GM18868 (cell line): Measurements from ENCODE around the gene TNIP2.
A peak's percentile ranks its signal among the peaks of the same experiment; 100 is the strongest.

ENCODE experiments used
- ATAC-seq: cut with Tn5 transposase; IDR thresholded peaks from one replicate; pipeline ENCODE4 v1.9.1; 2021; ENCODE audit warnings: mild to moderate bottlenecking, moderate library complexity; ENCODE audit not compliant: unreplicated experiment

The TNIP2 gene, protein sequence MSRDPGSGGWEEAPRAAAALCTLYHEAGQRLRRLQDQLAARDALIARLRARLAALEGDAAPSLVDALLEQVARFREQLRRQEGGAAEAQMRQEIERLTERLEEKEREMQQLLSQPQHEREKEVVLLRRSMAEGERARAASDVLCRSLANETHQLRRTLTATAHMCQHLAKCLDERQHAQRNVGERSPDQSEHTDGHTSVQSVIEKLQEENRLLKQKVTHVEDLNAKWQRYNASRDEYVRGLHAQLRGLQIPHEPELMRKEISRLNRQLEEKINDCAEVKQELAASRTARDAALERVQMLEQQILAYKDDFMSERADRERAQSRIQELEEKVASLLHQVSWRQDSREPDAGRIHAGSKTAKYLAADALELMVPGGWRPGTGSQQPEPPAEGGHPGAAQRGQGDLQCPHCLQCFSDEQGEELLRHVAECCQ

DNA sequence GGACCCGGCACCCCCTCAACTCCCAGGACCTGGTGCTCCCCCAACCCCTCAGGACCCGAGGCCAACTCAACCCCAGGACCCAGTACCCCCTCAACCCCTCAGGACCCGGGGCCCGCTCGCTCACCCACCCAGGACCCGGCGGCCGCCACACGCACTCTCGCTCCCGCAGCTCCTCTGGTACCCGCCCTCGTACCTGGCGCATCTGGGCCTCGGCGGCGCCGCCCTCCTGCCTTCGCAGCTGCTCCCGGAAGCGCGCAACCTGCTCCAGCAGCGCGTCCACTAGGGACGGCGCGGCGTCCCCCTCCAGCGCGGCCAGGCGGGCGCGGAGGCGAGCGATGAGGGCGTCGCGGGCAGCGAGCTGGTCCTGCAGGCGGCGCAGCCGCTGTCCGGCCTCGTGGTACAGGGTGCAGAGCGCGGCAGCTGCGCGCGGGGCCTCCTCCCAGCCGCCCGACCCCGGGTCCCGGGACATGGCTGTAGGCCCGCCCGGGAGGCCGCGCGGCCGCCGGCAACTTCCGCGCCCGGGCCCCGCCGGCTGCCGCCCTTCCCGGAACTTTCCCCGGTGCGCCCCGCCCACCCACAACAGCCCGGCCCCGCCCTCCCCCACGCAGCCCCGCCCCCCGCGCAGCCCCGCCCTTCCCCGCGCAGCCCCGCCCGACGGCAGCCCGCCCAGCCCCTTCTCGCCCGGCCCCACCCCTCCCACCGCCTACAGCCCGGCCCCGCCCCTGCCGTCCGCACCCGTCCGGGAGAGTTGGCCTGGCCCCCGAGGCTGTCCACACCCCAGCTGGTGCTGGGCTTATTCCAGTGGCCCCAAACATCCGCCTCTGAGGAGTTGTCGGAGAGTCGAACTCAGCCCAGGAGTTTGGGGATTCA, at the start of gene TNIP2:
TNIP2 (minus strand) TSS at position 516 of the 870 bp plus-strand sequence; CDS start at position 469, 47 bp downstream.
- ATAC-seq, result peak; percentile 61

DNA sequence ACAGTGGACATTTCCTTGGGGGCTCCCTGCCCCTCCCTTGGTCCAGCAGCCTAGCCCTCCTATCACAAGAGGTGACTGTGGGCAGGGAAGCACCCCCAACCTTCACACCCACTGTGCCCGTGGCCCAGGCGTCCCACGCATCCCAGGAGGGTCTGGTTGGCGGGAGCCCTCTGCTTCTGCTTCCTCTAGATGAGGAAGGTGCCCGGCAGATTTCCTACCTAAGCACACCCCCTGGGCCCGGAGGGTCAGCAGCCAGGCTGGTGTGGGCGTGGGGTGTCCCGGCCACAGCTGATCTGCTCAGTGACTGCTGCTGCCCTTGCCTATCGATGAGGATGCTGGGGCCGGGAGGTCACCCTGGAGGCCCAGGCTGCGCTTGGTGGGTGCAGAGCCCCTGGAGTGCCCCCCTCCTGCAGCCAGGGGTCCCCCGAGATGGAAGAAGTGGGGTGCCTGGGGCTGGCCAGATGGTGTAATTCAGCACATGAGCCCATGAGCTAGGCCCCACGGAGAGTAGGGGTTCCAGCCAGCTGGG, 48.9 kb upstream of the TNIP2 start:
- no peak for ATAC-seq

DNA sequence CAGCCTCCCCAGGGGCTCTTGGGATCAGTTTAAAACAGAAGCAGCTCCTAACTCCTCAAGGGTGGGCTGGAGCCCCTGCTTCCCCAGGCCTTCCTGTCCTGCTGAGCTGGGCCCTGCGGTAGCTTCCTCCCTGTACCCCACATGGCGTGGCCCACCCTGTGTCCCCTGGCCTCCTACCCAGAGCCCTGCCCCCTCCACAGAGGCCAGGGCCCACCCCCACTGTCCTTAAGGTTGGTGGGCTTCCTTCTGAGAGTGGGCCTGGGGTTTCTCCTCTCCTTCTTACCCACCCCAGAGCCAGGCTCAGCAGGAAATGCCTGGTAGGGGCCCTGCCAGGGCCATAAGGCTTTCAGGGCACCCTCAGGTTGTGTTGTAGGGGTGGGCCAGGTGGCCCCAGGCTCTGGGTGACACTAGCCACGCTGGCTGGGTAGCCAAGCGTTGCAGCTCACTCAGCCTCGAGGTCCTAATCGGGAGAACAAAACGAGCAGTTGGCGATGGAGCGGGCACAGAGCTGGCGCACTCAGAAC, 48.4 kb upstream of the TNIP2 start:
- ATAC-seq, result no peak

DNA sequence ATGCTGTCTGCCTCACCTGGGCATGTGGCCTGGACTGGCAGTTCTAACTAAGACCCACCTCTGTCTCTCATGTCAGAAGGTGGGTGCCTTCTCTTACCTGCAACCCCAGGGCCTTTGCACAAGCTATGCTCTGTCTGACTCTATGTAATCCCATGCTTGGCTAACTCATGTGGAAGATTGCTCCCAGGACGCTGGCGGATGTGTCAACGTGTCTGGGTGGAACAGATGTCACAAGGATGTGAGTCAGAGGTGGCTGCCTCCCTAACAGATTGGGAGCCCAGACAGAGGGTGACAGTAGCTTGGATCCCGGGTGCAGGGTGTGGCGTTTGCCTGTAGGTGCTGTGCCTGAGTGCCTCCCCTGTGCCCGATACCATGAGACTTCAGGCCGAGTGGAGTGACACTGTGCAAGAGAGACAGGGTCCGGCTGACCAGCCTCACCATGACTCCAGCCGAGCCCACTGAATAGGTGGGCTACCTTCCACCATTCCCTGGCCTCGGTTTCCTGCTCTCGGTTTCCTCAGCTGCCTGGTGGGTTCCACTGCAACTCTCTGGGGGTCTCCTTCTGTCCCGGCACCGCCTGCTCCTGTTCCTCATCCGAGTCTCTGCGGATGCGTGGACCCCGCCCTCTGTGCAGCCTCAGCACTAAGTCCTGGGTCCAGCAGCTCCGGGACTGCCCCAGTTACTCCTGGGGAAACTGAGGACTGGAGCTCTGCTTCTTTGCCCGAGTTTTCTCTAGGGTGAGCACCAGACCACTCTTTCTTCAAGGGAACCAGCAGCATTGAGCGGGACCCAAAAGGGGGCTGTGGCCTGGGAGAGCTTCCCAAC, 47.7 kb upstream of the TNIP2 start:
- ATAC-seq, result no peak

DNA sequence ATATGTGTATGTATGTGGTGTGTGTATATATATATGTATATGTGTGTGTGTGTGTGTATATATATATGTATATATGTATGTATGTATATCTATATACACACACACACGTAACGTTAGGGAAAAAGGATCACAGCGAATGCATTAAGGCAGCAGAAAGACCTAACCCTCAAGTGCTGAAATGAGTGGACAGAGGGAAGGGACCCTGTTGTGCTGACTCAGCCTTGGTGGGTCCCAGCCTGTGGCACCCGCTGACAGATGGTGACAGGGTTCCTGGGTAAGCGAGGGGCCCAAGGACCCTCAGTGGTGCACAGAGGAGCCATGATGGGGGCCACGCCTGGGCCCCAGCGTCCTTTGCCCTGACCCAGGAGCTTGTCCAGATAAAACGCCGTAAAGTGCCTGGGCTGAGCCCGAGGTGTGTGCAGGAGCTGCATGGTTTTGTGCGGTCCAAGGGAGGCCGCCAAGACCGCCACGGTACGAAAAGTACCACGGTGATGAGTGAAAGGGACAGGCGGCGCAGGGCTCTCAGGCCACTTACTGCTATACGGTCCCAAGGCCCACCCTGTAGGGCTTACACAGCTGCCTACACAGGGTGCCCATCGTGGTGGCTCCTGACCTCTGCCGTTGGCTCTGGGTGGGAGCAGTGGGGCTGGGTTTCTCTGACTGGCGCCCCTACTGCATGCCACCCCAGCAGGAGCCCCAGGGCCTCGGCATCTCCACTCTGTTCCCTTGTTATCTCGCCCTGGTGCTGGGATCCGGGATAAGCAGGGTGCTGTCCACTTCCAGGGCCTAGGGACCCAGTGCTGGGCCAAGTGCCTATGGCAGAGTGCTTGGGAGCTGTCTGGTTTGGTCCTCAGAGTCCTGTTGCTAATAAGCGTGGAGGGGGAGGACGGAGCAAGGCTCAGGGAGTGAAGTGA, 46.7 kb upstream of the TNIP2 start:
- ATAC-seq, result no peak

DNA sequence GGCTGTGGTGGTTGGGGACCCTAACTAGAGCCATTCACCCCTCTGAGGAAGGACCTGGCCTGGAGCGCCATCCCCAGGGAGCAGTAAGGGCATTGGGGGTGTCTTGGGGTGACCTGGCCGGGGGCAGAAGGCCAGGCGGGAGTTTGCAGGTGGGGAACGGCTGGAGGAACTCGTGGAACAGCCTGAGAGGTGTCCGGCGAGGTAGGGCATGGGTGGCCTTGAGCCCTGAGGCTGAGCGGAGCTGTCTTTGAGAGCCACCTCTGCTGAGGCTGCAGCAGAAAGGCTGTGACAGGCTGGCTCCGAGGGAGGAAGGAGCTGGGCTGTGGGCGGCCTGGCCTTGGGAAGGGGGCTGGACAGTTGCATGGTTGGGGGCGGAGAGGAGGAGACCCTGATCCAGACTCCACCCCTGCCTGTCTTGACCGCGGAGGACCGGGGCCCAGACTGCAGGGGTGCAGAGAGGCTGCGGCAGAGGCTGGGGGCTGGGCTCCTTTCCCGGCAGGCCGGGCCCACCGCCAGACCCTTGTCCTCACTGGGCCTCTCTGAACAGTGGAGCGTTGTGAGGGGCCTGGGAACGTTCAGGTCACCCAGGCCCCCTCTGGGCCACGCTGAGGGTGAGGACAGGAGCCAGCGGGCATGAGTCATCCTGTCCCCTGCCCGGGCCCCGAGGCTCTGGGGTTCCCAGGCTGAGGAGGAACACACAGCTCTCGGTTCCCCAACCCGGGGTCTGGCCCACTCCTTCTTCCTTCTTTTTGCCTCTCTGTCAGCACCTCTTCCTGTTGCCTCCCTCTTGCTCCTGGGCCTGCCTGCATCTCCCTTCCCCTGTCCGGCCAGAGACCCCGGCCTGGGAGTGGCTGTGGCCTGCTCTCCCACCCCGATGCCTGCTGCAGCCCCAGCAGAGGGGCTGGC, 44.8 kb upstream of the TNIP2 start:
- ATAC-seq, result peak; percentile 55

DNA sequence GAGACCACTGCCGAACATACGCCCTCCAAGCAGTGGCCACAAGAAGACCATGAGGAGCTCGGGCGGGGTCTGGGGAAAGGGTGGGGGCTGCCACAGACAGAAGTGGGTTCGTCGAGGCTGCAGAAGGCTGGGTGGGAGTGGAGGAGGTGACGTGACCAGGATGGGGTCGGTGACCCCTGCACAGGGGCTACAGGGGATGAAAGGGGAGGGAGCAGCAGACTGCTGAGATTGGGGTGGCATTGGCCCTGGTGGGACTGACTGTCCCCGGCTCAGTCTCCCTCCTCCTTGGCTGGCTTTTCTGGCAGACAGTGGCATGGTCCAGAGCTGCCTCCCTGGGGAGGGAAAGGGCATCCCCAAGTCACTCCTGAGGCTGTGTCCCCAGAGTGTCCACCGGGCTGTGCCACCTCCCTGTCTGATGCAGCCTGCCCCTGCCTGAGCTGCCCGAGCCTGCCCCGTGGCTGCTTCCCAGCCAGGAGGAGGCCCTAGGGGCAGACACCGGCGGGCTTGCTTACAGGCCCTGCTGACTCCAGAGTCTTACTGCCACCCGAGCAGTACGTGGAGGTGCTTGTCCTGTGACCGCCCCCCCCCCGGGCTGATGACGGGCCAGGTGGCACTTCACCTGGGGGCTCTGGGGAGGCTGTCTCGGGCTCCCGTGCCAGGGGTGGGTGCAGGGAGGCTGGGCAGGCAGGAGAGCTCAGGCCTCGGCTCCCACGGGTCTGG, 44.0 kb upstream of the TNIP2 start:
- no peak for ATAC-seq

DNA sequence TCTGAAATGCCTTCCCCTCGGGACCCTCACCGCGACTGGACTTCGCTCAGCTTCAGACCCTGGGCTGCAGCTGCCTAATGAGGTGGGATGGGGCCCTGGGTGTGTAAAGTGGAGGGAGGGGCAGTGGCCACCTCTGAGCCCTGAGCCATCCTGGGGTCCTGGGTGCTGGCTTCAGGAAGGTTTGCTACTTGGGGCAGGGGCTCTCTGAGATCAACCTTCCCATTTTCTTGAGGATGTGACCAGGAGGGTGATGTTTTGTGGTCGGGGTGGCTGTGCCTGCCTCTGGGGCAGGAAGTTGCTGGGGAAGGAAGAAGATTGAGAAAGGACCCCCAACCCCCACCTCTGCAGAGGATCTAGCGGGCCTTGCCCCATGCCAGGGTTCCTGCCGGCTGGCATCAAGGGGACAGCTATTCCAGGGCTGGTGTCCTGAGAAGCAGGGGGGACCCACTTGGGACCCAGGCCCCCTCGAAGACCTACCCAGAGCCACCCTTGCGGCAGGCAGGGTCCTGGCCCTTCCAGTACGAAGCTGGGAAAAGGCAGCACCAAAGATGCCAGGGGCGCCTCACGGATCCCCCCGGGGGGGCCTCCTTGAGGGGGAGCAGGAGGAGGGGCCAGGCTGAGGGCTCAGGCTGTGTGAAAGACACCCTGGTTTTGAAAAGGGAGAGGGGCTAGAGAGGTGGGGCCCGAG, 43.2 kb upstream of the TNIP2 start:
- no peak for ATAC-seq

DNA sequence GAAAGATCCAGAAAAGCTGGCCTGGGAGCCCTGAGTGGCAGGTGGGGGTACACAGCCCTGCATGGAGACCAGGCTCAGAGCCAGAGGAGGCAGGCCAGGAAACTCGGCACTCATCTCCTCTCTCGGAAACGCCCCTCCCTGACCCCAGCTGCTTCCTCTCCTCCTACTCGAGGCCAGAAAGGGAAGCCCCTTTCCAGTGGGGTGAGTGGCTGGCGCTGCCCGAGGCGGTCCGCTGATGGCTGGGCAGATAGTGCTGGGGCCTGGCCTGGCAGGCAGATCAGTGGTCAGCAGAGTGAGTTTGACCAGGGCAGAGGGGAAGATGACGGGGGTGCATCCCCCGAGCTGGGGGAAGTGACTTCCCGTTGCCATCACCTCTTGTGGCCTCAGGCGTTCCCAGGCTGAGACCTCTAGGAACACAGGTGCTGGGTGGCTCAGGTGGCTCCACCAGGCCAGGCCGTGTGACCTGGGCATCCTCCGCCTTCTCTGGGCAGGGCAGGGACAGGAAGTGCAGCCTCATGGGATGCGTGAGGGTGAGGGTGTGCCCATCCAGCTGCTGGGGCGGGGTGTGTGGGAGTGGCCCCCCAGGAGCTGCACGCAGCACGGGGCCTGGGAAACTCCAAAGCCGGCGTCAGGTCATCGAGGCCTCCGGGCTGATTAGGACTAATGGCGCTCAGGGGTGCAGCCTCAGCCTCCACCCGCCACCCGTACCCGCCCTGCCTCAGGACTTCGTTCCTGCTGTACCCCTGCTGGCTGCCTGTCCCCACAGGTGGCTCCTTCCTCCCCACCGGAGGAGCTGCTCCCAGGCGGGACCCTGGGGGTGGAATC, 42.5 kb upstream of the TNIP2 start:
- ATAC-seq, result peak; percentile 44

DNA sequence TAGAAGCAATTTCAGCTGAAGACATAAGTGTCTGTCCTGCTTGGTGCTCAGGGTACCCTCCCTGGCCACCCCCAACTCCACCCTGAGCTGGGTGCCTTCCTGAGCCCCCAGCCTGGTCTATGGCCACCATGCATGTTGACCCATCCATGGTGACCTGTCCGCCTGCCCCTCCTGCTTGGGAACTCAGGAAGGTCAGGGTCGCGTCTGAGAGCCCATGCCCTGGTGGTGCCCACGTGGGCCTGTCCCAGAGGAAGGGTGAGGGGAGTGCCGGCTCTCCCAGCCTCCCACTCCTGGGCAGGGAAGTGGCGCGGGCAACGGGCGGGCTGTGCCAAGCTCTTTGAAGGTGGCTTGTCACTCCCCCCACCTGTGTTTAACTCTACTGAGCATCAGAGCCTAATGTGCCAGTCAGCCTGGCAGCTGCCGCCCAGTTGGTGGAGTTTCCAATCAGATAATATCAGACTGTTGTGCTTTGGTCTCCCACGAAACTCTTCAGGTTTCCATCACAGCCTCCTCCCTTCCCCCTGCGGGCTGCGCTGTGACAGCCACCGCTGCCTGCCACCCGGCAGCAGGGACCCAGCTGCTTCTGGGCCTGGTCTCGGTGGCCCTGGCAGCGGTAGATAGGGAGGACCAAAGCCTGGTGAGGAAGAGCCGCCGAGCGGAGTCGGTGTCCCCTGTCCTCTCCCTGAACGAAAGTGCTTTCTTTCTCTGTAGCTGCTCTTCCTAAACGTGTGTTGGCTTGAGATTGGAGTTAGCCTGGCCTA, 41.6 kb upstream of the TNIP2 start:
- ATAC-seq, result no peak

DNA sequence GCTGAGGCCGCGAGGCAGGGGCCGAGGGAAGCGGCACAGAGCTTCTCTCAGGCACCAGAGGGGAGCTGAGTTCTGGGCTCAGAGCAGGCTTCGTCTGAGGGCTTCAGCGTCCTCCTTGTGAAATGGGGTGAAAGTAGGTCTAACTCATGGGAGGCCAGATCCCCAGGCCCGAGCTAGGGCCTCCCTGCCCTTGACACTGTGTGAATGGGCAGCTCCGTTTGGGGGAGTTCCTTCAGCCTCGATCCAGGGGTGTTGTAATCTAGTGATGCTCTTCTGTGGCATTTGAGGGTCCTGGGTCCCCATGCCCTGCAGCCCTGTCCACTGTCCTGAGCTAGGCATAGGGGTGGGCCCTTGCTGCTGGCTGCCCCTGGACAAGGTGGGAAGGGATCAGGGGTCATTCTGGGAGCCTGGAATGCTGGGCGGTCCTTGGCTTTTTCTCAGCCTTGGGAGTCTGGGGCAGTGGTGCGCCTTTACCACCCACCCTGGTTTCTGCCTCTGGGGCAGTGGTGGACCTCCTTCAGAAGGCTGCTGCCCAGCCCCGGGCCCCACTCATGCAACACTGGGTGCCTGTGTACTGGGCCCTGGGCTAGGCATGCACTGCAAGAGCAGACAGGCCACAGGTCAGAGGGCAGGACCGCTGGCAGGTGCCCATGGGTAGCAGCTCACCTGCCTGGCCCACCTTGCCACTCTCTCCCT, 40.9 kb upstream of the TNIP2 start:
- no peak for ATAC-seq

DNA sequence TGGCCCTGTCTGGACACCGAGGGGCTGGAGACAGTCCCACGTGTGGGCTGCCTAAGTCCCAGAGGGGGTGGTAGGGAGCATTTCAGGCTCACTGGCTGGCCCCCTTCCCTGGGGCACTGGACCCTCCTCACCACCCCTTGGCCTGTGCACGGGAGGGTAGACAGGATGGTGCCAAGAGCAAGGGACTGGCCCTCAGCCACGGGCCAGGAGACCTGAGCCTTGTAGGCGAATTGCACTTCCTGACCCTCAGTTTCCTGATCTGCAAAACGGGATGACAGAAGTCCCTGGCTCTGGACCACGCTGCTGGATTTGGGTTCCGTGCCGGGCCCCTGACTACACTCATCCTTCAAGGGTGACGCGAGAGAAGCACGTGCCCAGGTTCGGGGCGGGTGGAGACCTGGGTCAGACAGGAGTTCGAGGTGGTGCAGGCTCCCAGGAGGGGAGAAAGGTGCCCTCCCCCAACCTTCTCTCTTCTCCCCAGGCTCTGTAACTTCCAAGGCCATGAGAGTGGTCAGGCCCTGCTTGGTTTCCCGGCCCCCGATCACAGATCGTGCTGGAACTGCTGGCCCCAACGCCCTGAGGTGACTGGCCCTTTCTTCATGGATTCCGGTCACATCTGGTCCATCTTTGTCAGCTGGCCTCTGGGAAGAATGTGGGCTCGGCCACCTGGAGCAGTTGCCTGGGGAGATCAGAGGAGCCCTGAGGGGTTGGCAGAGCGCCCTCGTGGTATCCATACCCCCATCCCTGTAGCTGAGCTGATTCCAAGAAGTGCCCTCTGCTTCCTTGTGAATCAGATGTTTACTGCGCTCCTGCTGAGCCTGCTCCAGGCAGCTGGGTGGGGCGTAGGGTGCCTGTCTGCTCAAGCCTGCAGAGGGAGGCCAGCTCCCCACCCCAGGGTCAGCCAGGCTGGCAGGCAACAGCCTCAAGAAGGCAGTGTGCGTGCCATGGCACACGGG, 40.0 kb upstream of the TNIP2 start:
- no peak for ATAC-seq

DNA sequence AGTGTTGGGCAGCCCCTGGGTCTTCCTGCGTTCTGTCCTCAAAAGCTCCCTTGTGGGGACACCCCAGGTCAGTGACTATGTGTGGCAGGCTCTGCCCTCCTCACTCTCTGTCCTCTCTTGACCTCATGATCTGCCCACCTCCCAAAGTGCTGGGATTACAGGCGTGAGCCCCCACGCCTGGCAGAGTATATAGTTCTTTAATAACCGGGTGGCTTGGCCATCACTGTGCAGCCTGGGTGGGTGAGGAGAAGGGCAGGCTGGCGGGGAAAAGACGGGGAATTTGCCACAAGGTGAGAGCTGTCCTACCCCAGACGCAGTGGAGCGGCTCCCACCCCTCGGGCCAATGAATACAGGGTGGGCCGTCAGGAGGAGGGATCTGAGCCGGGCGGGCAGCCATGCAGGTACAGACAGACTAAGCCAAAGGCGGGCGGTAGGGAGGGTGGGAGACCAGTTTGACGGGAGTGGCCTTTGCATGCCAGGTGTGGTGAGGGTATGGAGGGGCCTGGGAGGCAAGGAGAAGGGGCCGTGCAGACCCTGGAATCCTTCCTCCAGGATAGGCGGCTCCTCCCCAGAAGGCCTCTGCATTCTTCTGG, 39.3 kb upstream of the TNIP2 start:
- no peak for ATAC-seq
